Naive thymus-derived CD8-positive, alpha-beta T cell (primary cell): ENCODE results near the gene SH3BGRL. TPM values are rescaled to one million over a fixed set of nuclear protein-coding genes. Genes with fewer than 3 reads are reported as not detected.

Experiments
- ATAC-seq, 2 donors: fragments of 150-1000 bp; cut with Tn5 transposase in 1 of 2; sonication (Bioruptor Pico), chemical (Tn5 transposase) in 1 of 2; 1 replicate in 1 of 2; 2 replicates in 1 of 2; pipeline ENCODE4 v1.10.0; 2021; ENCODE audit warnings: mild to moderate bottlenecking in 2 of 2, moderate library complexity in 2 of 2
- POLR2A ChIA-PET: fragments of 350-600 bp; sonication (Branson Sonifier 250); formaldehyde crosslinking; loops from one replicate; lab custom pipeline; 2021; ENCODE audit warnings: antibody characterized with exemption; lab: Charles Lee
- DNase-seq, 10 donors: peaks; one replicate each; pipeline versions ENCODE4 v3.0.0 to v3.0.0-alpha.2; 2020 to 2022
- H3K27ac Mint-ChIP-seq, 10 donors: one replicate each; pipeline ENCODE4 v1.8.0; 2020 to 2022; ENCODE audit warnings: mild to moderate bottlenecking in 10 of 10, mixed read lengths in 10 of 10, moderate library complexity in 4 of 10, inconsistent platforms in 1 of 10
- H3K27me3 Mint-ChIP-seq, 5 donors: one replicate each; pipeline ENCODE4 v1.8.0; 2021 to 2022; ENCODE audit warnings: mixed read lengths in 5 of 5
- H3K36me3 Mint-ChIP-seq, 3 donors: one replicate each; pipeline ENCODE4 v1.8.0; 2020 to 2022; ENCODE audit warnings: mixed read lengths in 3 of 3, mild to moderate bottlenecking in 2 of 3, inconsistent platforms in 1 of 3
- H3K4me1 Mint-ChIP-seq, 4 donors: one replicate each; pipeline ENCODE4 v1.8.0; 2021 to 2022; ENCODE audit warnings: mixed read lengths in 4 of 4
- H3K4me3 Mint-ChIP-seq, 10 donors: one replicate each; pipeline ENCODE4 v1.8.0; 2020 to 2022; ENCODE audit warnings: mild to moderate bottlenecking in 10 of 10, mixed read lengths in 10 of 10, moderate library complexity in 6 of 10, inconsistent platforms in 1 of 10
- H3K9me3 Mint-ChIP-seq, 9 donors: one replicate each; pipeline ENCODE4 v1.8.0; 2020 to 2022; ENCODE audit warnings: mixed read lengths in 9 of 9, mild to moderate bottlenecking in 3 of 9, inconsistent platforms in 1 of 9, moderate library complexity in 1 of 9
- polyA plus RNA-seq, 3 donors: library from polyadenylated mRNA; unstranded; fragments of 300-500 nt; fragmentation: Illumina TruSeq; gene quantifications; one replicate each; pipeline ENCODE4 v1.2.3, GENCODE V29; 2021
- total RNA-seq, 8 experiments: library from RNA in 2 of 8; stranded (reverse) in 2 of 8; gene quantifications; one replicate each; pipeline ENCODE4 v1.2.3 and lab custom pipeline; 2021 to 2026

The SH3BGRL gene
- total RNA-seq (10 to 100 TPM; 68.8 to 76.7 TPM), polyA plus RNA-seq (100 to 1,000 TPM; 155 to 206 (median 162) TPM), total RNA-seq (lab: John Stamatoyannopoulos, UW) (20.9 to 76.5 (median 51.1) reads per million in 6 experiments)

DNA sequence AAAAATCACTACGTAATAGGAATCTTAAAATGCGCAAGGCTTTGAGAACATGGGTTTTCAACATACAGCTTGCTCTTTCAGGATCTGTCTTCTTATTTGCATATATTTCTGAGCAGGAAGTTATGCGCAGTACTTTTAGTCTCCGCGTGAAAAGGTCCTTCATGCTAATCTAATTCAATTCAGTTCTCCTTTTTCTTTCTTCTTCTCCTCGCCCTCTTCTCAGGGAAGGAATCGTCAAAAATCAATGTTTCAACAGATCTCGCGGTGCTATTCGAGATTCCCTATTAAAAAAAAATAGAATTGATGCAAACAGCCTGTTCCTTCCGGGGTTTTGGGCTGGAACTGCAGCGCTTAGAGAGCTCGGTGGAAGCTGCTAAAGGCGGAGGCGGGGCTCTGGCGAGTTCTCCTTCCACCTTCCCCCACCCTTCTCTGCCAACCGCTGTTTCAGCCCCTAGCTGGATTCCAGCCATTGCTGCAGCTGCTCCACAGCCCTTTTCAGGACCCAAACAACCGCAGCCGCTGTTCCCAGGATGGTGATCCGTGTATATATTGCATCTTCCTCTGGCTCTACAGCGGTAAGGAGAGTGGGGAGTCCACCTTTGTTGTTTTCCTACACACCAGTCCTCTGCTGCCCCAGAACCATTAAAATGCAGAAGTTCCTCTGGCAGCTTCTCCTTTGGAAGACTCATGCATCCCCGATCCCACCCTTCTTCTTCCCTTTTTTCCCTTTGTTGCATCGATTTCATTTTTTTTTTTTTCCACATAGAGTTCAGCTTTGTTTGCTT, at the start of gene SH3BGRL, which contains the start of gene HMGN5:
TSS of gene SH3BGRL (plus strand) at position 432 of the 785 bp plus-strand sequence. CDS start at position 531, 99 bp downstream.
TSS of gene HMGN5 (minus strand) at position 243 of the 785 bp plus-strand sequence. CDS start 80,364 bp downstream, outside the sequence.
- Mint-ChIP-seq H3K4me1 (peaks cover 18 to 60% (median 45%) of the 10 kb centered on the region in 4 donors), H3K9me3 (peaks cover 0 to 3% (median 0%) of the 10 kb centered on the region in 9 donors), H3K4me3 (peak within 1 kb of the TSS; percentile 94 to 99 (median 97)), H3K27me3 (no peaks in the 10 kb centered on the region), H3K36me3 (peaks cover 0 to 11% (median 8%) of the 10 kb centered on the region in 3 donors), H3K27ac (peak within 1 kb of the TSS; percentile 95 to 99 (median 97))
- ATAC-seq (peak; percentile 94 to 96), DNase-seq (peak; percentile 41 to 82 (median 64))
- POLR2A ChIA-PET = interaction anchor here (0.7 to 1.6 kb wide), 4 partner anchors 28 to 393 kb away, joined by 3 to 19 read pairs (median 4); partner anchors contain the start of gene BRWD3

DNA sequence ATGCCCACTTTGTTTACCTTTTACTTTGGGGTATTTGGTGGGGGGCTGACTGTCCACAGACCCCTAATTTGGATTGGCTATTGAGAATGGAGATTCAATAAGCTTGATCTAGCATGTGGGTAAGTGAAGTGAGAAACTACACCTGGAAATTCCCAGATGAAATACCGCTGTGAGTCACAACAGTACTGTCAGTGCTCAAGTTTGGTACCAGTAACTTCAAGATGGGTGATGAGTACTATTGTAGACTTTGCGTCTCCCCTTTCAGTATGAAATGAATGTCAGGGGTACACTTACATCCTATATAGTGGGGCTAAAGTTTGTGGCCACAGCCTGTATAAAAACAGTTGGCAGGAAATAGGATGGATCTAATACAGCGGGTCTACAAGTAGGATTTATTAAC, 33.5 kb upstream of the SH3BGRL start:
- H3K27me3 Mint-ChIP-seq = no peaks in the 10 kb centered on the region
- H3K4me3 Mint-ChIP-seq = no peak overlapping the region
- DNase-seq (no peak), ATAC-seq (no peak)
- POLR2A ChIA-PET = no interaction called here
- no peak overlapping the region for H3K27ac Mint-ChIP-seq
- H3K4me1 Mint-ChIP-seq = no peaks in the 10 kb centered on the region
- H3K36me3 Mint-ChIP-seq = no peaks in the 10 kb centered on the region
- no peaks in the 10 kb centered on the region for H3K9me3 Mint-ChIP-seq

DNA sequence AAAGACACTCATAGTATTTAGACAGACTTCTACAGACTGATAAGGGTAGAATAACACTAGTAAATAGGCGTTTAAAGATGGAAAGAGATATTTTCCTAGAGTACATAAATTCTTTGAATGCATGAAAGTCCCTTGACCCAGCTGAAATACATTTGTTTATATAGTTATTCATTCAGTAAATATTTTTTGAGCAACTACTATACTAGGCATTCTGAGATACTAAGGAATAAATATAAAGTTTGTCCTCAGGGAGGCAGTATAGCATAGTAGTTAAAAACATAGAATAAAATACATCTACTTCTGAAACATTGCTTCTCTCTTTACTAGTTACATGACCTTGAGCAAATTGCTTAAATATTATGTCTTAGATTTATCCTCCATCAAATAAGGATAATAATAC, 27.6 kb upstream of the SH3BGRL start:
- POLR2A ChIA-PET = interaction anchor here (1.4 kb wide), 1 partner anchor 28 kb away, joined by 3 read pairs; the partner anchor contains the start of genes HMGN5 and SH3BGRL
- DNase-seq = peak in 3 of 10 donors; percentile 5 to 18 (median 8)
- H3K27me3 Mint-ChIP-seq = no peaks in the 10 kb centered on the region
- peaks cover 0 to 6% (median 0%) of the 10 kb centered on the region in 4 donors for H3K4me1 Mint-ChIP-seq
- no peak overlapping the region for H3K27ac Mint-ChIP-seq
- ATAC-seq = no peak
- no peaks in the 10 kb centered on the region for H3K36me3 Mint-ChIP-seq
- H3K4me3 Mint-ChIP-seq = no peak overlapping the region
- peaks cover 0 to 9% (median 0%) of the 10 kb centered on the region in 9 donors for H3K9me3 Mint-ChIP-seq

DNA sequence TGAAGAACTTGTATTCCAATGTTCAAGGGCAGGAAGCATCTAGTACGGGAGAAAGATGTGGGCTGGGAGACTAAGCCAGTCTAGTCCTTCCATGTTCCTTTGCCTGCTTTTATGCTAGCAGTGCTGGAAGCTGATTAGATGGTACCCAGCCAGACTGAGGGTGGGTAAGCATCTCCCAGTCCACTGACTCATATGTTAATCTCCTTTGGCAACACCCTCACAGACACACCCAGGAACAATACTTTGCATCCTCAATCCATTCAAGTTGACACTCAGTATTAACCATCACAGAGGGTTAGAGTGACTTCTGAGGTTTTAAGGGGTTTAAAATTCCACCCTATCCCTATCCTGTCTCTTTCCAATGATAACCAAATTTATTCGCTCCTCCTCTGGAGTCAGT, 6.6 kb upstream of the SH3BGRL start:
- Mint-ChIP-seq H3K4me1 (peaks cover 5 to 15% (median 14%) of the 10 kb centered on the region in 4 donors), H3K9me3 (peaks cover 0 to 3% (median 0%) of the 10 kb centered on the region in 9 donors), H3K36me3 (peaks cover 4 to 5% (median 5%) of the 10 kb centered on the region in 3 donors), H3K27ac (no peak overlapping the region), H3K4me3 (no peak overlapping the region), H3K27me3 (no peaks in the 10 kb centered on the region)
- POLR2A ChIA-PET = no interaction called here
- no peak for ATAC-seq
- DNase-seq = no peak

DNA sequence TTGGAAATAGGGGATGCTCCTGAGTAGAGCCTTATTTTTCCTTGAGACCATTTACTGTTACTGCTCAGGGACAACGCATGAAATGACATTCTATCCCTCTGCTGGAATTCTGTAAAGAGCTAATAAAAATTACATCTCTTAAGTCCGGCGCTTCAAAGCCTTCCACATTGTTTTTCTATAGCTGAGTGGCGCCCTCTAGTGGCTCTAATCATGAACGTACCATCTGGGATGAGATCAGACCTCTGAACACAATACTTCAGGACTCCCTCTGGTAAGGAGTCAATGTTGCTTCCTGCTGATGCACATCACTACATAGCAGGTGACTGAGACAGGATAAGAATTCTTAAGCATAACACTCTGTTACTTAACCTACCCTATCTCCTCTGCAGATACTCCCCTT, 6.2 kb upstream of the SH3BGRL start:
- no peak overlapping the region for H3K27ac Mint-ChIP-seq
- ATAC-seq = peak; percentile 72
- POLR2A ChIA-PET = no interaction called here
- DNase-seq = peak; percentile 10 to 66 (median 46)
- no peaks in the 10 kb centered on the region for H3K27me3 Mint-ChIP-seq
- peaks cover 4 to 5% (median 5%) of the 10 kb centered on the region in 3 donors for H3K36me3 Mint-ChIP-seq
- H3K9me3 Mint-ChIP-seq = peaks cover 0 to 1% (median 0%) of the 10 kb centered on the region in 9 donors
- H3K4me3 Mint-ChIP-seq = no peak overlapping the region
- peaks cover 5 to 17% (median 15%) of the 10 kb centered on the region in 4 donors for H3K4me1 Mint-ChIP-seq

DNA sequence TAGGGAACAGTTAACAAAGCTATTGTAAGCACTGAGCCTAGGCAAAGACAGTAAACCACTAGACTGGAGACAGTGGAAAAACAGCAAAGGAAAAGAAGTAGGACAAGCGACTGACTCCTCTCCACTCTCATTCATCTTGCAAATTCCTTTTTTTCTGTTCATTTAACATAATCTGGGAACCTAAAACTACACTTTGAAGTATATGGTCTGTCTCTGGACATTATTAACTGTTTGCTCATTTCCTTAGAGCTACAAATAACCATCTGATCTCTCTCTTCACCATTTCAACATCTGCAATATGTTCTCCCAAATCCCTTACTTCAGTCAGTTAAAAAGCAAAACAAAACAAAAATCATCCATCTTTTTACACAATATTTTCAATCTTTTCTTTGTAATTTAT, 831 bp upstream of the SH3BGRL start:
- H3K9me3 Mint-ChIP-seq = peaks cover 0 to 3% (median 0%) of the 10 kb centered on the region in 9 donors
- peak overlapping the region; percentile 95 to 99 (median 97) for H3K27ac Mint-ChIP-seq
- H3K4me1 Mint-ChIP-seq = peaks cover 15 to 52% (median 38%) of the 10 kb centered on the region in 4 donors
- peaks cover 0 to 10% (median 8%) of the 10 kb centered on the region in 3 donors for H3K36me3 Mint-ChIP-seq
- H3K4me3 Mint-ChIP-seq = peak overlapping the region; percentile 94 to 99 (median 97)
- DNase-seq (peak in 1 of 10 donors; percentile 6), ATAC-seq (no peak)
- POLR2A ChIA-PET = interaction anchor here (1.1 kb wide), 1 partner anchor 392 kb away, joined by 19 read pairs; the partner anchor contains the start of gene BRWD3
- H3K27me3 Mint-ChIP-seq = no peaks in the 10 kb centered on the region

DNA sequence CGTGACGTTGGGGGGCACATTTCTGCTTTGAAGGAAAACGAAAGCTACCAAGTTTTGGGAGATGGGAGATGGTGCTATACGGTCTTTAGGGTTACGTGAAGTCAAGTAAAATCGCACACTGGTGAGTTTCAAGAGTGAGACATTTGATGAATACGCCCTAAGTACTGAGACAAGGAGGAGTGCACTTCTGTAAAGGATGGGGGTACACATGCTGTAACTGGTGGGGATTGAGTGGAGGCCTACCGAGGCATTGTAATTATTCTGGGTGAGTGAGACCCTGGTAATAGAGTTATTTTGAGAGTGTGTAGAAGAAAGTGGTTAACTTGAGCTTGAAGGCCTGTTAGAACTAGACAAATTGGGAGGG, 536 bp downstream of the SH3BGRL start:
- H3K4me3 Mint-ChIP-seq = peak overlapping the region; percentile 94 to 99 (median 97)
- H3K27me3 Mint-ChIP-seq = no peaks in the 10 kb centered on the region
- DNase-seq = peak in 4 of 10 donors; percentile 0 to 23 (median 7)
- peak overlapping the region; percentile 95 to 99 (median 97) for H3K27ac Mint-ChIP-seq
- peaks cover 0 to 11% (median 8%) of the 10 kb centered on the region in 3 donors for H3K36me3 Mint-ChIP-seq
- H3K4me1 Mint-ChIP-seq = peaks cover 18 to 65% (median 47%) of the 10 kb centered on the region in 4 donors
- peak; percentile 15 to 27 for ATAC-seq
- H3K9me3 Mint-ChIP-seq = peaks cover 0 to 3% (median 0%) of the 10 kb centered on the region in 9 donors
- POLR2A ChIA-PET = interaction anchor here (0.7 to 1.6 kb wide), 3 partner anchors 28 to 82 kb away, joined by 3 to 4 read pairs (median 3); no protein-coding TSS in a partner anchor

DNA sequence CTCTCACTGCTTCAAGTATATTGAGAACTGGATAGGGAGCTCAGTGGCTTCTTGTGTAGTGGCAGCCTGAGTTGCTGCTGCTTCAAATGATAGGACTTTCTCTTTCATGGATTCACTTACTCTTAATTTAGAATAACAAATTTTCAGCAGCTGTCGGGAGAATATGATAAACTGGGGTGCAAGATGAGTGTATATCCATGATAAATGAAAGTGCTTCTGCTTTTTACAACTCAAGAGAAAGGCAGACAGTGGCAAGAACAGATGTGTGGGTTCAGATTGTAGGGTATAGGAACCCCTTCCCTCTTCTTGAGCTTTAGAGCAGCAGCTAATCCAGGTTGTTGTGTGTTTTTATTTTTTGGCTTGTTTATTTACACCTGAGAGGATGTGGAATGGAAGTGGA, 1.0 kb downstream of the SH3BGRL start:
- no peaks in the 10 kb centered on the region for H3K27me3 Mint-ChIP-seq
- DNase-seq (no peak), ATAC-seq (no peak)
- peaks cover 0 to 3% (median 0%) of the 10 kb centered on the region in 9 donors for H3K9me3 Mint-ChIP-seq
- H3K4me3 Mint-ChIP-seq = peak overlapping the region; percentile 94 to 99 (median 97)
- H3K27ac Mint-ChIP-seq = peak overlapping the region in 9 of 10 donors; percentile 95 to 99 (median 97)
- peaks cover 17 to 68% (median 48%) of the 10 kb centered on the region in 4 donors for H3K4me1 Mint-ChIP-seq
- POLR2A ChIA-PET = interaction anchor here (0.7 to 1.6 kb wide), 2 partner anchors 61 to 82 kb away, joined by 3 to 4 read pairs; no protein-coding TSS in a partner anchor
- peaks cover 0 to 16% (median 8%) of the 10 kb centered on the region in 3 donors for H3K36me3 Mint-ChIP-seq

DNA sequence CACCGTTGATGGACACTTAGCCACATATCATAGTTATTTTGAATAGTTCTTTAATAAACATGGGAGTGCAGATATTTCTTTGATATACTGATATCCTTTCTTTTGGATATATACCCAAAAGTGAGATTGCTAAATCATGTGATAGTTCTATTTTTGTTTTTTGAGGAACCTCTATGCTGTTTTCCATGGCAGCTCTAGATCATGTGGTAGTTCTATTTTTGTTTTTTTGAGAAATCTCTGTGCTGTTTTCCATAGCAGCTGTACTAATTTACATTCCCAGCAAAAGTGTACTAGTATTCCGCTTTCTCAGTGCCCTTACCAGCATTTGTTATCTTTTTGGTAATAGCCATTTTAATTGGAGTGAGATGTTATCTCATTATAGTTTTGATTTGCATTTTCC, 3.6 kb downstream of the SH3BGRL start:
- ATAC-seq = no peak

DNA sequence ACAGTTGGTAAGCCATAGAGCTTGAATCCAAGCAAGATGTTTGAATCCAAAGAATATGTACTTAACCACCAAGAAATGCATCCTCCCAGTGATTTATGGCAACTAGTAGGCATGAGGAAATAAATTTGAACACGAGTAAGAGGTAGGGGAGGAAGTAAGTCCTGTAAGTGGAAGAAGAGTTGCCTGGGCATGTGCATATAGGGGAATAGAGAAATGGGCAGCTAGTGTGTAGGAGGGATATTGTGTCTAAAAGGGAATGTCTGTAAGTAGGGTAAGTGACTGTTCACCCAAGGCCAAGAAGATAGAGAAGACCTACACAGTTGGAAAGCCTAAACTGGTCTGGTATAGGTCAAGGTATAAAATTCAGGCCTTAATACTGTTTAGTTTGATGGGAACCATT, 4.6 kb downstream of the SH3BGRL start:
- POLR2A ChIA-PET = no interaction called here
- Mint-ChIP-seq H3K4me1 (peaks cover 13 to 58% (median 43%) of the 10 kb centered on the region in 4 donors), H3K4me3 (peak overlapping the region in 8 of 10 donors; percentile 0 to 39 (median 16)), H3K27me3 (no peaks in the 10 kb centered on the region), H3K36me3 (peaks cover 0 to 34% (median 8%) of the 10 kb centered on the region in 3 donors), H3K27ac (peak overlapping the region in 1 of 10 donors; percentile 32), H3K9me3 (peaks cover 0 to 2% (median 0%) of the 10 kb centered on the region in 9 donors)
- ATAC-seq (no peak), DNase-seq (no peak)

More for the DNA sequence above, 3.6 kb downstream of the SH3BGRL start:
- Mint-ChIP-seq H3K4me3 (peak overlapping the region in 5 of 10 donors; percentile 7 to 42 (median 27)), H3K27ac (peak overlapping the region in 2 of 10 donors; percentile 32 to 34), H3K27me3 (no peaks in the 10 kb centered on the region), H3K36me3 (peaks cover 0 to 27% (median 8%) of the 10 kb centered on the region in 3 donors), H3K9me3 (peaks cover 0 to 2% (median 0%) of the 10 kb centered on the region in 9 donors), H3K4me1 (peaks cover 17 to 66% (median 49%) of the 10 kb centered on the region in 4 donors)
- POLR2A ChIA-PET = no interaction called here
- no peak for DNase-seq

DNA sequence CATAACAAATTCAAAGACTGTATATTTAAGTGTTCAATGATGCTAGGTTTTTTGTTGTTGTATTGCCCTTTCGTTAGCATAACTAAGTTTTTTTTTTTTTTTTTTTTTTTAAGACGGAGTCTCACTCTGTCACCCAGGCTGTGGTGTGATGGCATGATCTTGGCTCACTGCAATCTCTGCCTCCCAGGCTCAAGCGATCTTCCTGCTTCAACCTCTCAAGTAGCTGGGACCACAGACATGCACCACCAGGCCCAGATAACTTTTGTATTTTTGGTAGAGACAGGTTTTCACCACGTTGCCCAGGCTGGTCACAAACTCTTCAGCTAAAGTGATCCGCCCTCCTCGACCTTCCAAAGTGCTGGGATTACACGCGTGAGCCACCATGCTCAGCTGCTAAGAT, 7.0 kb downstream of the SH3BGRL start:
- Mint-ChIP-seq H3K36me3 (peaks cover 0 to 50% (median 17%) of the 10 kb centered on the region in 3 donors), H3K27me3 (no peaks in the 10 kb centered on the region), H3K9me3 (peaks cover 0 to 2% (median 0%) of the 10 kb centered on the region in 9 donors), H3K4me1 (peaks cover 10 to 51% (median 41%) of the 10 kb centered on the region in 4 donors), H3K4me3 (no peak overlapping the region), H3K27ac (no peak overlapping the region)
- no peak for DNase-seq
- no peak for ATAC-seq
- POLR2A ChIA-PET = no interaction called here

DNA sequence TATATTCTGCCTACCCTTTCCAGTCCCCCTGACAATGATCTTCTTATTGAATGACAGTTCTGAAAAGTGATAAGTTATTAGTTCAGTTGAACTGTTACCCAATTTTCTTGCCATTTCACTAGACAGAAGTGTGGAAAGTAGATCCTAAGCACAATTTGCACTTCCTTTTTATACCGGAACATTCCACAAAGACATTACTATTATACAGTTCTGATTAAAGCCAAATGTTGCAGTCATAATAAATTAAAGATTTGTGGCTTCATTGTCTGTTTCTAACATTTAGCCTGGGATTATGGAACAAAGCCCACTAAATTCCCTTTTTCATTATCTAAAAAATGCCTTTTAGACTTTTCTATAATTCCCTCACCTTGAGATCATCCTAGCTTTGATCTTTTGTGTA, 13.8 kb downstream of the SH3BGRL start:
- no peak for ATAC-seq
- Mint-ChIP-seq H3K27me3 (no peaks in the 10 kb centered on the region), H3K36me3 (peaks cover 0 to 30% (median 16%) of the 10 kb centered on the region in 3 donors), H3K4me3 (no peak overlapping the region), H3K27ac (no peak overlapping the region), H3K4me1 (peaks cover 11 to 59% (median 47%) of the 10 kb centered on the region in 4 donors), H3K9me3 (peaks cover 0 to 3% (median 0%) of the 10 kb centered on the region in 9 donors)
- POLR2A ChIA-PET = no interaction called here
- no peak for DNase-seq
